HG03066 (cell line): ENCODE data around the gene CCDC157.
"Not testable (repeated sequence)": the region's sequence is repeated elsewhere in the genome, so short reads cannot be mapped to it uniquely, and the experiment has no call there.

Source experiments
- ATAC-seq: cut with Tn5 transposase; IDR thresholded peaks from one replicate; pipeline ENCODE4 v1.9.1; 2021; ENCODE audit warnings: low read depth; ENCODE audit not compliant: unreplicated experiment

CCDC157 gene

DNA sequence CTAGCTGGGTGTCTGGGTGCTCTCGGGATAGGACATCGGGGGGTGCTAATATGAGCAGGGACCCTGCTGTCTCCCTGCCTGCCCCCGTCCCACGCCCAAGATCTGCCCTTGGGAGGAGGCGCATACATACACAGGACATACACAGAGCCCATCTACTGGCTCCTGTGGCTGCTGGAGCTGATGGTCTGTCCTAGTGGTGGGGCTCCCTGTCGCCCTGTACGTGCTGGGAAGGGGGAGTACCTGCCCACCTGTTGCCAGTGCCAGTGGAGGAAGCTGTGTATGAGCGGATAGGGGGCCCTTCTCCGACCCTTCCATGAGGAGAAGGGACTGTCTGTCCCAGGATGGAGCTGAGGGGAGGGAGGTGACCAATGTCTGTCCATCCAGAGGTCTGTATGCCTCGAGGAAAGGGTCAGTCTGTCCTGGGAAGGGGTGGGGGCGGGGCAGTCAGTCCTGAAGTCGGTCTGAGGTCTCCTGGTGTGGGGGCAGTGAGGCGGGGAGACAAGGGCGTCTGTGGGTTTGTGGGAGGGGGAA, 31.0 kb upstream of the CCDC157 start:
- no peak for ATAC-seq

DNA sequence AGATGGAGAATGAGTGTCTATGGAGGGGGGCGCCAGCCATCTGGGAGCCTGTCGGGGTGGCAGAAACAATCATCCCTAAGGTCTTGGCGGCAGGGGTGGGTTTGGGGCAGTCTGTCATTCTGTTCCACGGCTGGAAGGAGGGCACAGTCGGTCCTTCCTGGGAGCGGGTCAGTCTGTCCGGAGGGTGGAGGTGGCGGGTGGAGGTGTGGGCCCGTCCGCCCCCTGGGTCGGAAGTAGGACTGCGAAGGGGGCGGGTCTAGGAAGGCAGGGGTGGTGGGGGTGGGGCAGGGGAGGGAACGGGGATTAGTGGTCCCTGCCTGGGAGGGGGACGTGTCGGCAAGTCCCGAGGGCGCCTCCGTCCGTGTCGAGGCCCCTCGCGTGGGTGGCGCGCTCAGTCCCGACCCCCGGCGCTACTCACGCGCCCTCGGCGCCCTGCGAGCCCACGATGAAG, 30.5 kb upstream of the CCDC157 start:
- ATAC-seq, result no peak

DNA sequence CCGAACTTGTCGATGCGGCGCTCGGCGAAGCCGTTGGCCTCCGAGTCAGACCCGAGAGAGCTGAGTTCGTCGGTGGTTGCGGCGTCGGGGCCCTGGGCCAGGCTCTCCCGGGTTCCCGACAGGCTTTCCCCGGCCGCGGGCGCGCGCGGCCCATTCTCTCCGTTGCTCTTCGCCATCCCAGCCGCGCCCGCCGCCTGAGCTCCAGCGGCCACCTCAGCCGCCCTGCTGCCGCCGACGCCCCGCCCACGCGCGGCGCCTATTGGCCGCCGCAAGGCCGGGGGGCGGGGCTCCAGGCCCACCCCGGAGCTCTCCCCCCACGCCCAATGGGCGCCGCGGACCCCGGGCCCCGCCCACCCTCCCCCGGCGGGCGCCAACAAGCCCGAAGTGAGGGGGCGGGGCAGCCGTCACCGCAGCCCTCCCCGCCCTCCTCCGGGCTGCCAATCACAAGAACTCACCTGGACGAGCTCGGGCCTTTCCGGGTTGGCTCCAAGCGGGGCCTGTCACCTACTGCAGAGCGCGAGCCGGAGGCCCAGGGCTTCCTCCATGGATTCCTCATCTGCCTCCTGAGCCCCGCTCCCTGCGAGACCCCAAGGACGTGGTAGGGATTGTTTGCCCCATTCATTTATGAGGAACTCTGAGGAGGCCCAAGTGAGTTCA, 30.0 kb upstream of the CCDC157 start, which contains the start of gene TBC1D10A:
TSS of gene TBC1D10A (minus strand) at position 236 of the 657 bp plus-strand sequence. CDS start at position 176, 60 bp downstream.
- ATAC-seq, result peak; percentile 87

DNA sequence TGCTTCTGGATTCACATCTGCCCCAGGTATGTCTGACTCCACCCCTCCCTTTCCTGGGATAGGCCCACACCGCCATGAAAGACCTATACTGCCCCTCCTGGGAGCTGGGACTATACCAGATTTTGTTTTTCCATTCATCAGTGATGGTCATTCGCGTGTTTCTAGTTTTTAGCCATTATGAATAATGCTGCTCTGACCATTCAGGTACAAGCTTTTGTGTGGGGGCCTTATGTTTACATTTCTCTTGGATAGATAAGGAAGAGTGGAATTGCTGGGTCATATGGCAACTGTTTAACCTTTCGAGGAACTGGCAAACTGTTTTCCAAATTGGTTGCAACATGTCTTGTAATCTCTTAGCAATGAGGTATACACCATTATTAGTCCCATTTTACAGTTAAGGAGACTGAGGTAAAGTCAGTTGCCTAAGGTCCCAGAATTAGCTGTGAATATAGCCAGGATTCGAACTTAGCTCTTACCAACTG, 28.9 kb upstream of the CCDC157 start:
- ATAC-seq, result no peak

DNA sequence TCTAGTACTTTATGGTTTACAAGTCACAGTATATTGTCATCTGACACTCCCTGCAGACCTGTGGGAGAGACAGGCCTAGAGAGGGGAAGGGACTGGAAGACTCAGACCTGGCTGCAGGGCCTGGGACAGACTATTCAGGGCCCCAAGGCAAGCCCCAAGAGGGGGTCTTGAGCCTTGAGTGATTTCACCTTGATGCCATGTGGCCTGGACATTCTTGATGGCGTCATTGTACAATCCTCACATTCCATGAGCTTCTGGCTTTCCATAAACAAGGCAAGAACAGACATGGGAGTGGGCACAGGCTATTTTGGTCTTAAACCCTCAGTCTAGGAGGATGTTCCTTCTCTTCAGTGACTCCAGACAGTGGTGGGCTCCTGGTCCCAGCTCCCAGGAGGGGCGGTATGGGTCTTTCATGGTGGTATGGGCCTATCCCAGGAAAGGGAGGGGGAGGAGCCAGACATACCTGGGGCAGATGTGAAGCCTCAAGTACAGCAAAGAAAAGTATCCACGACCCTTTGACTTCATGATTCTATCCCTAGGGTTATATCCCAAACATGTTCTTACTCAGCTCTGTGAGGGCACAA, 28.2 kb upstream of the CCDC157 start:
- ATAC-seq, result no peak

DNA sequence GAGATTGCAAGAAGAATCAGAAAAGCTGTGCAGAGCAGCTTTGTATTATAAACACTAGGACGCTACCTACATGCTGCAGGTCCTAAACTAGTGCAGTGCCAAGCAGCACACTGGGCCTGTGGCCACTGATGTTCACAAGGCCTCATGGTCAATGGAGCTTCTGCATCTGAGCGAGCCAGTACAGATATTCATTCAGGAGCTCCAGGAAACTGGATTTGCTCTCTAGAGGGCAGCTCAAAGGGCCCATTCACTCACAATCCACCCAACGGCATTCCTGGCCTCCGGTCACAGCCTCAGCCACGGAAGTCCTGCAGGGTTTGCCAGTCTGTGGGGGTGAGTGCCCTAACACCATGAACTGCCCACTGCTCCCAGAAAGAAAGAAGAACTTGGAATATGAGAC, 24.3 kb upstream of the CCDC157 start:
- no peak for ATAC-seq

DNA sequence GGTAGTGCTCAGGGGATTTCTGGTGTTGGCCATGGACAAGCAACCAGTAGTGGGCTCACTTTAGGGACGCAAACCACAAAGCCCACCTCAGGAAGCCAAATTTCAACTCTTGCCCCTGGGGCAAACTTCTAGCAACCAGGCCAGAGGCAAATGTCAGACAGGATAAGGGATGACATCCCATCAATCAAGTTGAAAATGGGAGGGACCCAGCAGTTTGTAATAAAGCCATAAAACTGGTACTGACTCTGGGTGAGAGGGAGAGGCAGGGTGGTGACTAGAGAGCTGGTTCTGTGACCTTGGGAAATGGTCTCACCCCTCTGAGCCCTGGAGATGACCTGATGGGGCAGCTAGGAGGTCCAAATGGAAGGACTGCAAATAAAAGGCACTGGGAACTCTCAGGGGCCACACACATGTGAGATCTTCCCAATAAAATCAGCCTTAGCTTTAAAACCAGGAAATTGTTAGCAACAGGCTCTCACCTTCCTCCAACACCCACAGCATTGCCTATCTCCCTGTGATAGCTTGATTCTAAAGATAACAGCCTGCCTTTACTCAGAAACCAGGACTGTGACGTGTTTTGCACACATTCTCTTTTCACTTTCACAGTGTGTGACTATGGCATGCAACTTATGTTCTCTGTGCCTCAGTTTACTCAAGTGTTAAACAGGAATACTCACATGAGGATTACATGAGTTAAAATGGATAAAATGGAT, 23.7 kb upstream of the CCDC157 start:
- ATAC-seq, result no peak

DNA sequence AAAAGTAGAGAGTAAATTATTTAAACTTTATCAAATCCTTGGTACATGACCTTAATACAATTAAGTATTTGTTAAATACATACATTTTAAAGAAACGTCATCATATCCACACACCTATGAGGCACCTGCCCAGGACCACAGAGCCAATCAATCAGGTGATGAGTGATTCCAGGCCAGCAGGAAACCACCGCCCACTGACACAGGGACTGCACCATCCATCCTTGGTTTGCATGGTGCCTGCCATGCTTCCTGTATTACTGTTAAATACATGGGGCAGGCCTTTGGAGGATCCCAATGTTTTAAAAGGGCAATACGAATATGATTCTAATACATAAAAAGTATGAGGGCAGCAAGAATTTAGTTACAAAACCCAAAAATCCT, 23.1 kb upstream of the CCDC157 start:
- ATAC-seq, result no peak

DNA sequence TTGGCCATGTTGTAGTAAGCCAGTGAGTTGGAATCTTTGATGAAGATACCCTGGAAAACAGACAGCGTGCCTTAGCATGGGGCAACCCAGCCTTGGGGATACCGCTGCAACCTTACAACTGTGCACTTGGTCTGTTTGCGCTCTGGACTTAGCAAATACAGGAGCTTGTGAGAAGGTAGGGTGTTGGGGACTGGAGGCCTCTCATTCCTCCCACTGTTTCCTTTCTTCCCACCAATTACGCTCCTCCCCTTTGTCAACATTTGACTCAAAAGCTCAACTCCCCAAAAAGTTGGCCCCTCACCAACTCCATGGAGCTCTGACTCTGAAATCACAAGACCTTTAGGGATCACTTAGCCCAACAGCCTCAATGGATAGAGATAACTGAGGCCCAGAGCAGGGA, 22.2 kb upstream of the CCDC157 start:
- no peak for ATAC-seq

DNA sequence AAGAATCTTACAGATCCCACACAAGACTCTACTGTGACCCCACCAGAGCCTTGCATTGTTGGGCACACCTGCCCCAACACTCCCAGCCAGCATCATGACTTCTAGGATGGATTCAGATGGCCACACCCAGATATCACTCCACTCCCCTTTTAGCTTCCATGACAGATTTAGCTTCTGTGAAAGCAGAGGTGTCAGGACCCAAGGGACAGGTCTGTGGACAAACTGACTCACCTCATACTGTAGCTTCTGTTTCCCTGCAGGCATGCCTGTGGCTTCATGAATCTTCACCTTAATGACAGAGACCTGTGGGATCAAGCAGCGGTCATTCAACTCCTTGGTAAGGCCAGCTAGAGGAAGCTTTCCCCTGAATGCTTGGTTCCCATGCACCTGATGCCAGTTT, 21.6 kb upstream of the CCDC157 start:
- ATAC-seq, result no peak

DNA sequence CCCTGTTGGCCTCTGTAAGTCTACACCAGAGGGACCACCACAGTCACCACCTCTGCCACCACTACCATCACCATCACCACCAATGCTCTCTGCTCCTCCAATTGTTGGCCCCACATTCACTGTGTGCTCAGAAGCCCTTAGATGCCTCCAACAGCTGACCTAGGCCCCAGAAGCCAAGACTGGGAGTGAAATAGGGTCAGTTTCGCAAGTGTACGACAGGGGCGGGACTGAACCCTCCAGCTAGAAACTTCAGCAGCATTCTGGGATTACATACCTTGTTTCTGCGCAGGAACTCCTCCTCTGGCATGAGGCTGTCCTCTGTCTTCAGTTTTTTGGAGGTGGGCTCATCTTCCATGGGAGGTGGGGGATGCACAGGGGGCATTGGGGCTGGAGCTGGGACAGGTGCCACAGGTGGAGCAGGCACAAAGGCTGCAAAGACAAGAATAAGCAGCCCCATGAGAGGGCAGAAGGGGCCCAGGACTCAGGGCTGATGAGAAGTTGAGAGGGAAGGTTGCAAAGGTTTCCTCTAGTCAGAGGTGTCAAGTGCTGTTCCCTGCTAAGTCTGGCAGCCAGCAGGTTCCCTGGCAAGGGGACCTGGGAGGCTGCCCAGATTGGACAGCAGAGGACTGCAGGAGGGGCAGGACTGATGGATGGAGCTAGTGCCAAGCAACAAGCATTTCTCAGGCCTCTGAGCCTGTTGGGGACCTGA, 19.9 kb upstream of the CCDC157 start:
- no peak for ATAC-seq

DNA sequence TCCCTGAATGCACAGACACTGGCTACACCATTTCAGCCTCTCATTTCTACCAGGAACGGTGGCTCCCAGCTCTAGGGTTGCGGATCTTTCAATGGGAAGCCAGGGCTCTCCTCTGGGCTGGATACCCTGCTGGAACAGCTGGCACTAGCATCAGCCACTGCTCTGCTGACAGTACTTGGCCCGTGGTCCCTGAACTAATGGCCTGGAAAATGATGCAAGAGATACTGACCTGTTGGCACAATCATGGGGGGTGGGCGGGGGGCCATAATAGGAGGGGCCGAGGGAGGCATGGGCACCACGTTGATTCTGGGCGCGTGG, 19.4 kb upstream of the CCDC157 start:
- no peak for ATAC-seq

DNA sequence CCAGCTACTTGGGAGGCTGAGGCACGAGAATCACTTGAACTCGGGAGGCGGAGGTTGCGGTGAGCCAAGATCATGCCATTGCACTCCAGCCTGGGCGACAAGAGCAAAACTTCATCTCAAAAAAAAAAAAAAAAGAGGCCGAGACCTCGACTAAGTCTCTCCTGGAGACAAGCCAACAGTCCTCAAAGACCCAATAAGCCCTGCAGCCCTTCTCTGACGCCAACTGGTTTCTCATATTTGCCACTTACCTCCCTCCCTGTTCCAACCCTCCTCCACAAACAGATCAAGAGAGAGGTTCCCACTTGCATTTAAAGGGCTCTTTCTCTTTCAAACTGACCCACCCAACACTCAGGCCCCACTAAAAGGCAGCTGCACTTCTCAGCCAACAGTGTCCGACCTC, 18.5 kb upstream of the CCDC157 start:
- not testable (repeated sequence) for ATAC-seq

DNA sequence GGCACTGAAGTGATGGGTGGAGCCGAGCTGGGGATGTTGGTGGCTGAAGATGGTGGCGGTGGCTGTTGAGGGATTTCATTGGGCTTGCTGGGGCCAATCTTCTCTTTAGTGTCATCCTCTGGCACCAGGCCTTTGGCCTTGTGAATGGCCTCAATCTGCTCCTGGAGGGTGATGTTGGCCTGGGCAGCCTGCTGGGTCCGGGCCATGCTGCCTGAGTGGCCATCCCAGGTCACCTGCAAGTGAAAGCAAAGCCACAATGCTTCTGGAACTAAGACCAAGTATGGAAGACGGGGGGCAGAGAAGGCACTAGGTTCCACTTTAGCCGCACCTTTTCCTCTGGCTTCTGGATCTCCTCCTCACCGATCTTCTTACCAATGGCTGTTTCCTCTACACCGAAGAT, 18.0 kb upstream of the CCDC157 start:
- ATAC-seq, result no peak

DNA sequence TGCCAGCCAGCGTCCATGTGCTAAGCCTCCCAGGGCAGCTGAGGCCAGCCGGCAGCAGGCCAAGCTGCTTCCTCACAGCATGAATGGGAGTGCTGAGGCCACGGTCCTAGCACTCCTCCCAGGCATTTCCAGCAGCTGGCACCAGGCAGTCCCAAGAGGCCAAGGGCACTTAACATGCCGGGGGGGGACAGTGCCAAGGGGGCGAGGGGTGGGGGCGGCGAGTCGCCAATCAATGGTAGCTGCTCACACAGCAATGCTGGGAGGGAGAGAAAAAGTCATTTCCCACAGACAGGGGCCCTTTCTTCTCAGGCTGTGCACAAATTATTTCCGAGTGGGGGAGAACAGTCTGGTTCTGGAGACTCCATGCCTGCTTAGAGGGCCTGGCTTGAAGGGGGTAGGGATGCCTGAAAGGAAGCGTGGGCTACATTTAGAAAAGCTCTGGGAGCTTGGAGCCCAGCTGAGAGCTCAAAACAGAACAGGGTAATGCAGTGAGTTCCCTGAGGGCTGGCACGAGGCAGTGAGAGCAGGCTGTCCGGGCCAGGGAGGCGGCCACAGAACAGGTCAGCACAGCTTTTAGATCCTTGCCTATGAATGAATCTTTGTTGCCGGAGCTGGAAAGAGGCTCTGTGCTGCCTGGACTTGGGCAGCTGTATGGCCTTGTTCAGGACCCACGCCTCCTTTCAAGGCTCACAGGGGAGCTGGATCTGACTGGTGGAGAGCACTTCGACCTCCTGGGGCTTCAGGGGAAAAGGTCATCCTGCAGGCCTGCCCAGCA, 15.7 kb upstream of the CCDC157 start:
- ATAC-seq, result no peak

DNA sequence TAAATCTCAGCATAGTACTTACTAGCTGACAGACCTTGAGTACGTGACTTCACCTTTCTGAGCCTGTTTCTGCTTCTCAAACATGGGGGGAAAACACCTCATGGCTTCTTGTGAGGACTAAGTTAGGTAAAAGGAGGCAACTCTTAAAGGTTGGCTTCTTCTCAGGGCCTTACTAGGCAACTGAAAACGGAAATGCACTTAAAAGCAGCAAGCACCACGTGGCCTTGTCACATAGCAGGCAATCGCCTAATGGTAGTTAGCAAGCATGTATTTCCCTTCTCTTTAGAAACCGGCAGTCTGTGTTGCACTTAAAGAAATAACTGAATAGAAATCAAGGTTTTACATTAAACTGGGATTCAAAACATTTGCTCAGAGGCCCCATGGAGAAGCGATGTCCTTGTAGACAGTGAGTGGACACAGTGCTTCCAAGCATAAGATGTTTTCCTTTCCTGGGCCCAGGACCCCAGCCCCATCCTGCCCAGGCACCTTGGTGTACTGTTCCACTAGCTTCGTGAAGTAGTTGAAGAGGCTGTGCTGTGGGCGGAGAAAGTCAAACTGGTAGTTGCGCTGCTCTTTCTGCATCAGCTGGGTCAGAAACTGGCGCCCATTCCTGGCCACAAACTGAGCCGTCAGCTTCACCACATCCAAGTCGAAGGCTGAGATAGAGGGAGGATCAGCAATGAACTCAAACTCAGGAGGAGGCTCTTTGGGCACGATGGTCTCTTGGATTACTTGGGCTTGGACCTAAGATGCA, 12.2 kb upstream of the CCDC157 start:
- ATAC-seq, result no peak

DNA sequence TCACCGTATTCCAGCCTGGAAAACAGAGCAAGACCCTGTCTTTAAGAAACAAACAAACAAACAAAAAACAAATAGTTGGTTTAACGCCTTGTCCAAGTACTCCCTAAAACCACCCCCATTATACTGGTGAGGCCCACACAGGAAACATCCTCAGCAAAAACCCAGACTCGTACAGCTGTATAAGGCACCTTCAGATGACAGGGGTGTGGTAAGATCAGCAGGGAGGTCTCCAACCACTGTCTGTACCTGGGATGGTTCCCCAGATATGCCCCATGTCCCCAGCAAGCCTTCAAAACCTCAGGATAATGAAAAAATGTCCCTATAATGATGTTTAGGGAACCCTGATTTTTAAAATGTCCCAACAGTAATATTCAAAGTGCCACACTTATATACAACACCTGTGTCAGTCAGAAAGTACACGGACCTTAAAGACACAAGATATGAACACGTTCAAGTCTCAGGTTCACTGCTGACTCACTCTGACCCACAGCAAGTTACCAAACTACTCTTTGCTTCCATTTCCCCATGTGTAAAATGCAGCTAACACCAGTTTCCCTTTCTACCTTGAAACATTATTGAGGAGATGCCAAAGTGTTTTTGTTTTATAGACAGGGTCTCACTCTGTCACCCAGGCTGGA, 9.4 kb upstream of the CCDC157 start:
- no peak for ATAC-seq

DNA sequence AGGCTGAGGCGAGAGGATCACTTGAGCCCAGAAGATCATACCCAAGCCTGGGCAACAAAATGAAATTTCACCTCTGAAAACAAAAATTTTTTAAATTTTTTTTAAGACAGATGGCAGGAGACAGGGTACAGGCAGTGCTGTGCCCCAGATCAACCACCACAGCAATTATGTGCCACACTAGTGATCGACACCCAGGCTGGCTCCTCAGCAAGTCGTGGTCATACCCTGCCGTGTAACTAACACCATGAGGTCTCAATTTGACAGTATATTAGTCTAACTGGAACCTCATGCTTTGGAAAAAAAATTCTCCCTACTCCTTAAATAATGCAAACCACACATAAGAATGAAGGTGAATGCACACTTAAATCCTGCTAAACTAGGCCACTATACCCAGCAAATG, 8.4 kb upstream of the CCDC157 start:
- ATAC-seq, result no peak

DNA sequence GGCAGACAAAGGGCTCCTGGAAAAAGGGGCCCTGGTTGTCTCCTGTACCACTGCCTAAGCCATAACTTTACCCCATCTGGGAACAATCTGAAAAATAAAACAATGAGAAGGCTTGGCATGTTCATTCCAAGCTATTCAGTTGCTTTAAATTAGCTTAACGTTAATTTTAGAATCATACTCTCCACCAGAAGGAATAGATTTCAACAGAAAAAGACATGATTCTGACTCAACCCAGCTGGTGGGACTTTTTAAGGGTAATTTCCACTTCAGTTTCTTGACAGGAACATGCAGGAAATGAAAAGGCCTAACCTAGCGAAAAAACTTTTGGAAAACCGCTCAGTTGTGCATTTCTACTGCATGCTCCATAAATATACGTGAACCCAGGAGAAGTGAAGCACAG, 8.0 kb upstream of the CCDC157 start:
- no peak for ATAC-seq
